Fibroblast of the conjunctiva (primary cell): ENCODE measurements around the gene PYGO2.
"Not testable (repeated sequence)": the region's sequence is repeated elsewhere in the genome, so short reads cannot be mapped to it uniquely, and the experiment has no call there.

Experiments used
- DNase-seq: peaks from one replicate; pipeline ENCODE4 v3.0.0-alpha.2; 2010; ENCODE audit warnings: low read depth

PYGO2 gene

DNA sequence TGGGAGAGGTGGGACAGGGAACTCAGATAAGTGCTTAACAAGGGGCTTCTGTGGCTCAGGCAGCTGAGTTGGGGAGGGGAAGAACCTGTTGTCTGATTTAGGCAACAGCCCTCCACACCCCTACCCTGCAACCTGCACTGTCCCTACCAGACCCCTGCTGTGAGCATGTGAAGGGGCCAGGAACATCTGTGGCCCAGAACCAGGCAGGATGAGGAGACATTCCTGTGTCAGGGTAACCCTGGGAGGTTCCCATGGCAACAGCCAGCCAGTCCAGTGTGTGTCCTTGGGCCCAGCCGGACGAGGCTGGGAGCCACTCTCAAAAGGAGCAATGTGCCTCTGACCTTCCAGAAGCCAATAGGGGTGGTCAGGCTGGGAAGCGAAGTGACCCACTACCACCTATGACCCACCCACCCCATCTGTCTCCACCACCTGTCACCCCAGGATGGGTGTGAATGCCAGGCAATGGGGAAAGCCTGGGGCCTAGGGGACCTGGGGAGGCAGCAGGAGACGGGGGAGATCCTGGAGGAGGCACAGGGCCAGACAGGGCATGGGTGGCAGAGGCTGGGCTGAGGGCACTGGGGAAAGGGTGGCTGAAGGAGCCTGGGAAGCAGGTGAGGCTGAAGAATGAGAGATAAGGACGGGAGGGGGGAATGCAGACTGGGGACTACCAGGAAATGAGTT, 20.1 kb downstream of the PYGO2 start:
- DNase-seq, result no peak

DNA sequence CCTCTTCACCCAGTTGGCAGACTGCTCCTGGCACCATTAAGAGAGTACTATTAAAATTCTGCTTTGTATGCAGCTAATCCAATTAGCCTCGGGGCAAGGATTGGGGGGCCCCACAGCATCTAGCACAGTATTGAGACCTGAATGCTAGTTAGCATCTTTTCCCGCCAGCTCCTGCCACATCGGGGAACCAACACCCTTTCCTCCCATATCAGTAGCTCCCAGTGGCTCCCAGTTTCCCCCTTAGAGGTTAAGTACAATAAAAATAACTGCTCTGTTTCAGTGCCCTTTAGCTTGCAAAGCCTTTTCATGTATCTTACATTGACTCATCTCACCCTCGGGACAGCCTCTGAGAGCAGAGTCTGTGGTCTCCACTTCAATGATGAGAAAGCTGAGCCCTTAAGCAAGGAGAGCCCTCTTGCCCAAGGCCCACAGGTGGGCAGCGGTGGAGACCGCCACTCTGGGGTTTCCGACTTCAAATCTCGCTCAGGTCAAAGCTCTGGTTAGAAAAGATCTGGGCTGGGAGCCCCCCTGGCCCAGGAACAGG, 20.9 kb downstream of the PYGO2 start:
- no peak for DNase-seq

DNA sequence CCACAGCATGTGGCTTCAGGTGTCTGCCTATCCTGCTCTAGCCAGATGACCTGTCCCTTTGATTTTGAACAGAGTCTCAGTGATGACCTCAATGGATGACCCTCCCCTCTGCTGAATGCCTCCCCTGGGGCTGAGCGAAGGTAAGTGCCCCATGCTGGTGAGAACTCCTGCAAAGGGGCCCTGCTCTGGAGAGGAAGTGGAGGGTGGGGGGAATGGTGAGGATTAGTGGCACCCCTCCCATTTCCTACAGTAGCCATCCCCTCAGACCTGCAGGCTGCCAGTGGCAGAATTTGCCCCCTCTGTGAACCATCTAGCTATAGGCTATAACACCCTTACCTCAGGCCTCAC, 21.4 kb downstream of the PYGO2 start:
- no peak for DNase-seq

DNA sequence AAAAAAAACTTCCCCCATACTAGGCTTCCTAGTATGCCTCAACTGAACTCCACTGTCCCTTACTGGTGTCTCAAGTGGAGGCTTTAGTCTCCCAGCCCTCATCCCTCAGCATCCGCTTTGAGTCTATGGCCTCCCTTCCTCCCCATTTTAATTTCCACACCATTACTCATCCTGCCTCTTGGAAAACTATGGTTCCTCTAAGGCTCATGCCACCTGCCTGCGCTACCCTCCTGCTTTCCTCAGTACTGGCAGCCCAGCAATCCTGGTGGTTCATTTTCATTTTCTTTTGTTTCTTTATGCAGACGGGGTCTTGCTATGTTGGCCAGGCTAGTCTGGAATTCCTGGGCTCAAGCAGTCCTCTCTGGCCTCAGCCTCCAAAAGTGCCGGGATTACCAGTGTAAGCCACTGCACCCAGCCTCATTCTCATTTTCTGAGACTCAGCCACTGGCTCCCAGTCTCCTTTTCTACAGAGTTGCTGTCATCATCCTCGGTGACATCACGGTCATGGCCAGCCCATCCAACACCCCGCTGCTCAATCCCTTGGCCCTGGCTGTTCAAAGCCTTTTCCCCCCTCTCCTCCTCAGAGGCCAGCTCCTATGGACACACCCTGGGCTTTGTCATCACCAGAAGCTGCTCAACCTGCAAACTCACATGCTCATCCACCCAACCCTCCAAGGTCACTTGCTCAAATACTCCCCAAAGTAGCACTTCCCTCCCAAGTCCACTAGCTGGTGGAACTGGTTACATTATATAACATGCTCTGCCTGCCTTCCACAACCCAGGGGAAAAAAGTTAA, 22.8 kb downstream of the PYGO2 start:
- DNase-seq, result no peak

DNA sequence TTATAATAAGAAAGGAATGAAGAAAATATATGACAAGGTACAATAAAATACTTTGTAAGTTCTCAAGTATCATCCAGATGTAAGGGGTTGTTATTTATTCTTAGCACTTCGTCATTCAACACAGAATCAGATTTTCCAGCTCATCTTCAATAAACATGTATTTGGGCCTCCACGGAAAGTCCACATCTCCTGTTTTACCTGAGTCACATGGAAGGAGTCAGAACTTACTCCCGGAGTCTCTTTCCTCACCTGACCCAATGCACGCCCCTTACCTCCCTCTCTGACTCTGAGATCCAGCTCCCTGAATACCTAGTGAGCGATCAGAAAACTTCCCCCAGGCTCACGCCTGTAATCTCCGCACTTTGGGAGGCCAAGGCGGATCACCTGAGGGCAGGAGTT, 23.6 kb downstream of the PYGO2 start:
- DNase-seq, result no peak

DNA sequence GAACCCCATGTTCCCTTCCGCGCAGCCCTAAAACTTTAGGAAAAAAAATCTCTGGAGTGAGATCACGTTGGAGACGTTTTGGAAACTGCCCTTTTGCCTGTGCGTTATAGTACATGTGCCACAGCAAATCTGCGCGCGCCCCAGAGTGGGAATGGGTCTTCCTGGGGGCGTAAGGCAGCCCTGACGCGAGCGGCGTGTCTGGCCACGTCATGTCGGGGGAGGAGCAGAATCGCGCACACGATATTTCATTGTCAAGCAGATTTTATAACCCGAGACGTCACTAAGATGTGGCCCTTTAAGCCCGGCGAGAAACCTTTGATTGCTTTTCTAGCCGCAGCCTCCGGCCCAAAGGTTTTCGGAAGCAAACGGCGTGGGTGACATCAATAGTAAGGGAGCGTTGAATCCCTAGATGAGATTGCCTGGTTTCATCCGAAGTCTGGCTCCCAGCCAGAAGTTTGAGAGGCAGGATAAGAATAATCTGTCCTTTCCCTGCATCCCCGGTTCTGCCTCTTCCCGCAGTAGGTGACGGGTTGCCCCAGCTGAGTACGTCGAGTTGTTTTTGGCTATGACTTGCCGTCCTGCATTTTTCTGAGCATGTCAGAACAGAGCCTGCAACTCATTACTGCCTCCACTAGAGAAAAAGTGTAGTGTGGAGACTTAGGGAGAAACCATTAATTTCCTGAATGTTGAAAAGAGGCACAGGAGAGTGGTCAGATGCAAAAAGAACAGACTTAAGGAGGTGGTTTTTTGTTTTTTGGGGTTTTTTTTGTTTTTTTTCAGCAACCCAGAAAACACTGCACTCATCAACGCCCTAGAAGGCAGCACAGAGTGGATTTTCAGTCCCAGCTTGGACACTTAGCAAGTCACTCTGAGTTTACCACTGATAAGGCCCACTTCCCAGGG, 24.2 kb downstream of the PYGO2 start:
- peak; percentile 91 for DNase-seq

DNA sequence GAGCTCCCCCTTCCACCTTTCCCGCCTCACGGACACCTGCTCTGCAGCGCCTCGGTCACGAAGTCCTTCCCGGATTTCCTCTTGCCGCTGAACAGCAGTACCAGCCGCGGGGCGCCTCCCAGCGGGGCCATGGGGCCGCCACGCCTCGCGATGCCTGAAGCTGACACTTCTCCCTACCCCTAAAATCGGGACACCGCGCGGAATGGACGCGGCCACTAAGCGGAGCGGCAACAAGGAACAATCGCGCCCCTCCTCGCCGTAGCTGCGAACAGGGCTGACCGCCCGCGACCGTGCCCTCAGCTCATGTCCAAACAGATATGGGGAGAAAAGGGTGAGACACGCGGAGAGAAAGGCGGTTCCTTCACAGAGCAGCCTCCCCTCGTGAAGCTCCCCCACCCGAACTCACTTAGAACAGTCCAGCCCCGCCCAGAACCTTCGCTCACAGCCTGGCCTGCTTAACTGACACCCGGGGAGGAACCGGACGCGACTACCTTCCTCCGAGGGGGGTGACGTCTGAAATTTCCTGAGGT, 25.0 kb downstream of the PYGO2 start, which contains the start of gene PMVK:
TSS of gene PMVK (minus strand) at position 165 of the 530 bp plus-strand sequence. CDS start at position 131, 34 bp downstream.
- DNase-seq, result peak; percentile 90

DNA sequence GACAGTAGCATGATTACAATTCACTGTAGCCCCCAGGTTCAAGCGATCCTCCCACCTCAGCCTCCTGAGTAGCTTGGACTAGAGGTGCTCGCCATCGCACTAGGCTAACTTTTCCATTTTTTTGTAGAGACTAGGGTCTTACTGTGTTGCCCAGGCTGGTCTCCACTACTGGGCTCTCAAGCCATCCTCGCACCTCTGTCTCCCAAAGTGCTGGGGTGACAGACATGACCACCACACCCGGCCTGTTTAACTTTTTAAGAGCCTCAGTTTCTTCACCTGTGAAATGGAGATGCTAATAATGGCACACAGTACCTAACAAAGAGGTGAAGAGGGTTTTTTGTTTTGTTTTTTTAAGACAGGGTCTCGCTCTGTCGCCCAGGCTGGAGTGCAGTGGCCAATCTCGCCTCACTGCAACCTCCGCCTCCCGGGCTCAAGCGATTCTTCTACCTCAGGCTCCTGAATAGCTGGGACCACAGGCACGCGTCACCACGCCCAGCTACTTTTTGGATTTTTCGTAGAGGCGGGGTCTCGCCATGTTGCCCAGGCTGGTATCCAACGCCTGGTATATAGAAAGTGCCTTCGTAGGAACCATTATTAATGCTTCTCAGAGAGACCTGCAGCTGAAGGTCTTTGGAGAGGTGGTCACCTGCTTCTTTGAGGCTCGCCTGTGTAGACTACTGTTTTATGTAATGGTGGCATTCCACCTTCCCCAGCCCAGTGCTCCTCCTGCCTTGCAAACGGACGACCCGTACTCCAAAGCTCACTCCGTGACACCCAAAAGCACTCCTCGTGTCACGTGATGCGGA, 25.6 kb downstream of the PYGO2 start:
- DNase-seq, result no peak

DNA sequence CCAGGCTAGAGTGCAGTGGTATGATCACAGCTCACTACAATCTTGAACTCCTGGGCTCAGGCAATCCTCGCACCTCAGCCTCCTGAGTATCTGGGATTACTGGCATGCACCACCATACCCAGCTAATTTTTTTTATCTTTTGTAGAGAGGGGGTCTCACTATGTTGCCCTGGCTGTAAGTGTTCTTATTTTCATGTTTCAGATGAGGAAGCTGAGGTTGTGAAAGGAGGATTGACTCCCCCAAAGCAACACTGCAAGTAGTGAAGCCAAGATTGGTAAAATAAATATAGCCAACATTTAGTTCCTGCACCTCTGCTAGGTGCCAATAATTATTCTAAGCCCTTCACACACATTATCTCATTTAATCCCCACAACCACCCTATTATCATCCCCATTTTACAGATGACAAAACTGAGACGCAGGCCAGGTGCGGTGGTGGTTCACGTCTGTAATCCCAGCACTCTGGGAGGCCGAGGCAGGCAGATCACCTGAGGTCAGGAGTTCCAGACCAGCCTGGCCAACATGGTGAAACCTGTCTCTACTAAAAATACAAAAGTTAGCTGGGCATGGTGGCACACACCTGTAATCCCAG, 27.1 kb downstream of the PYGO2 start:
- no peak for DNase-seq

DNA sequence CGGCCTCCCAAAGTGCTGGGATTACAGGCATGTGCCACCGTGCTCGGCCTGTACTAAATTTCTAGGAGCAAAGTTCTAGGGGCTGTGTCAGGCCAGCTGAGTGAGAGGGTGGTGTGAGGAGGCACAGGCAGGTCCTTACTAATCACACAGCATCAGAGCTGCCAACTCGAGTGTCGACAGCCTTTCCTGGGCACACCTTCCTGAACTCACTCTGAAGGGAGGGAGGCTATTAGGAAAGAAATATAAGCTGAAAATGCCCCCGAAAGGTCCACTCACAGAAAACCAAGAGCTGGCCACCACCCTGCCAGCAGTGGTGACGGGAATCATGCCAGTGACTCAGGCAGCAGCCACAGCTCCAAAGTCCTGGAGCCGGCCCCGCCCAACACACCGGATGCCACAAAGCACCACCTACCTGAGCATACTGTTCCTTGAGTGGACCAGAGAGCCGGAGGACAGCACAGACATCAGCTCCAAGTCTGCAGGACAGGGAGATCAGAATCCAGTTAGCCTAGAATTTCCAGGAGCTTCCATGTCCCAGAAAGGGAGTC, 29.6 kb downstream of the PYGO2 start:
- no peak for DNase-seq

DNA sequence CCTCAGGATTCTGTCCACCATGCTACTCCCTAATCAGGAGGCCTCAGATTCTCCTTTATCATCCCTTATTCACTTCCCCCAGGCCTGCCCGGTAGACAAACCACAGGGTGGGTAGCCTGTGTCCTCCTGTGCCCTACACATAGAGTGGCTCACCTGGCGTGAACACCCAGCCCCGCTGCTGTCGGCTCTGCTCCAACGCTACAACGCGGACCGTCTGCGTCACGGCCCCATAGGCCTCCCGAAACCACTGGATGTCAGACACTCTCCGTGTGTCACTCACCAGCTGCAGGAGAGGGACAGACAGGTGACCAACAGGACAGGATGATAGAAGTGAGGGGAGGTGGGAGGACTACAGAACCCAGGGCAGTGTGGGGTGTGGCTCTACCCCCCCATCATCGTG, 35.4 kb downstream of the PYGO2 start:
- no peak for DNase-seq

DNA sequence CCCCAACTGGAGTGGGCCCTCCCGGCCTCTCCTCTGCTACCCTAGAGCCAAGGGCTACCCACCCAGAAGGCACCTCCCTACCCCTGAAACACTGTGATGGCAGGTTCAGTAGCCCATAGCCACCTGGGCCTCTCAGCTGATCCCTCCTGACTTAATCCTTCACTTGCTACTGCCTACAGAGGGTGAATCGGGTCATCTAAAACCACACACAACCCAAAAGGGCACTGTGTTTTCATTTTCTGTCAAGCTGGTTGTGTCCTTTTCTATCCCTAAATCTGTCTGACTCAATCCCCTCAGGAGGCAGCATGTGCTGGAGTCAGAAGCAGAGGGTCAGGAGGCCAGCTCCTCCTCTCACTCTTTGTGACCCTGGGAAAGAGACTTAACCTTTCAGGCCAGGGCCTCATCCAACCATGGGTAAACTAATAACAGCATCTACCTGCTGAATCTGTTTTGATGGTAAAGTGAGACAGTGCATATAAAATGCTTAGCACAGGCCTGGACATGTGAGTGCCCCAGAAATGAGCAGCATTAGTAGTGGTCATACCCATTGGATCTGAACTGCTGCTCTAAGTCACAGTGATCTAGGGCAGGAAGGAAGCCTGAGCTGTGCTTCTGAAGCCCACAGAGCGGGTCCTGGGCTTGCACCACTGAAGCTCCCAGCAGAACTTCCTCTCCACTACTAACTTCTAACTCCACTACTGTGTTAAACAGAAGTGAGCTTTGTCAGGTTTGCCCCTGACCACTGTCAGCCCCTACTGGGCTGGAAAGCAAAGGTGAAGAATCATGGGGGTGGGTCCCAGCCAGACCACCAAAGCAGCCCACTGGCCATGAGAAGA, 36.0 kb downstream of the PYGO2 start:
- no peak for DNase-seq

DNA sequence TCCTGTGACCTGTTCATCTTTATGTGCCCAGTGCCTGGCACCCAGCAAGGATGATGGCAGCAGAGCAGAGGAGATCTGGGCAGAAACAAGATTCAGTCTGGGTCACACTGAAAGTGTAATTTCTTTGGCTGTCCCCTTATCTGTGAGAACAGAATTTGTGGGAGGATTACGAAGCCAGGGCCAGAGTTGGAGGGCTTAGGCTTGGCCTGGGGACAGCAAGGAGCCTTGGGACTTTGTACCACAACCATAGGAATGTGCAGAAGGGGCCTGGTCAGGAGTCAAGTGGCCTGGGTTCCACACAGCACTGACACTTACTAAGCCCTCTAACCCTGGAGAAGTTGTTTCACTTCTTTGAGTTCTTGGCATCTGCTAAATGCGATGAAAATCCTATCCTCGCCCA, 37.9 kb downstream of the PYGO2 start:
- DNase-seq, result no peak

DNA sequence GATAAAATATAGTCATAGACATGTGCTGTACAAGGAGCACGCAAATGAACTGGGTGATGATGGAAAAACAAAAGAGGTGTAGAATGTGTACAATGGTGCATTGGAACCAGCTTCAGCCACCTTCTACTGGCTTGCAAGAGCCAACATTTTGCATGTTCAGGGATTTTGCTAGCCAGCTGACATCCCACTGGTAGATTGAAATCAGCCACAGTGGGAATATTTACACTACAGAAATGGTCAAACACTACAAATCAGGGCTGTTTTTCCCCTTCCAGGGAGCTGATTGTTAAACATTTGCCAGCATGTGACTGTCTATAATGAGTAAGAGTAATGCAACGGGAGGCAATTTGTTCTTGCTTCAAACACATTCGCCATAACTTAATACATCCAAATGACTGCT, 48.3 kb downstream of the PYGO2 start:
- no peak for DNase-seq

DNA sequence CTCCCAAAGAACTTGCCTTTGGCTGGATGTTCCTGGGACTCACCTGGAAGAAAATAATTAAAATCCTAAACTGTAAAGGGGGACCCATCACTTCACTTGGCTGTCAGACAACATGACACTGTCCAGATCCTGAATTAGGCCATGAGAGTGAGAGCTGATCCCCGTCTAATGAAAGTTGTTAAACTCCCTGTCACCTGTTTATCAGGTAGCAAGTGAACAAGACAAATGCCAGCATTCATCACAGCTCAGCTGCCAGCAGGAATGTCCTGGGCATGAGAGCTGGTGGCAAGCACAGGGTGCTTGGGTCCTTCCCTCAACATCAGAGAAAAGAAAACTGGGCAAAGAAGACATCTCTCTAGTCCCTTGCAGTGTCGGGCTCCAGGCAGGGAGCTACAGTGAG, 48.8 kb downstream of the PYGO2 start:
- no peak for DNase-seq

DNA sequence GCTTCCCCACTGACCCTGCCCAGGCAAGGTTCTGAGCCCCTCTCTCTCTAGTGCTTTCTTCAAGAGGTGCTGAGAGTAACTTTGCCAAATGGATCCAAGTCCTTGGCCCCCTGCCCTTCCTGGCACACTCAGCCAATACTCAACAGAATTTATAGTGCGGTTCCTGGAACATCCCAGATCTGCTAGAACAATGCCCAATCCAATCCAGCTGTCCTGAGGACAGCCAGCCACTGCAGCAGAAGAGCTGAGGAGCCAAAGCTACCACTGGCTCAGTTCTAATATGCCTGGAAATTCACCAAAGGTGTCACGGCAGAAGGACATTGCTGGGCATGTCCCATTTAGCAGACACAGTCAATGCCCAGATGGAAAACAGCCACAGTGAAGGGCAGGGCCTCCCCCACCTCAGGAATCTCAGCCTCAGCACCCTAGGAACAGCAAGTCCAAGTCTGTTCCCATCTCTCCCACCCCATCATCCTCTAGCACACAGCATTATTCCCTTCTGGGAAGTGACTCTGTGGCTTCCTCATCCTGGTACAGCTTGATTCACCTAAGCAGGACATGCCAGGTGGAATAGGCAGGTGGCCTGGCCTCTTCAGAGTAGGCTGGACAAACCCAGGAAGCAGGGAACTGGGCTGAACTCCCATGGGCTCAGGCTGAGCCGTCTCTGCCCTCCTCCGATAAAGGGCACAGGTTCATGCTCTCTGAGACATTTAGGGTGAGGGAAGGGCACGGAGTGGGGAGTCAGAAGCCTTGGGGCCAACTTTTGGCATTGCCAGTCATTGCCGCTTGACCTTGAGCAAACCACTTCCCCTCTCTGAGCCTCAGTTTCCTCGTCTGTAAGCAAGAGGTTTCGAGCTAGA, 49.7 kb downstream of the PYGO2 start:
- DNase-seq, result no peak

DNA sequence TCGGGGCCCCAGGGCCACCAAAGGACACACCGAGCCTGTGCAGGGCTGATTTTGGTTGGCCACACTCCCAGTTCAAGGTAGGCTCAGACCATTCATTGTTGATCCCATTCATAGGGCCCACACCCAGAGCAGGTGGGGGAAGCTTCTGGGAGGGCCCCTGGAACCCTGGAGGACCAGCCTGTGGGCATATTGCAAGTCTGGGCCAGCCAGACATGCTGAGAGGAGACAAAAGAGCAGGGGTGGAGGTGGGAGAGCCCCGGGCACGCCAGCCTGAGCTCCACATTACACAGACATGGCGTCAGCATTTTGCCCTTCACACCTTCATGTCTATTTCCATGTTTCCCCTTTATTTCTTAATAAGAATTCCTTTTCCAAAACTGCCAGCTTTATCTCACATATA, 50.7 kb downstream of the PYGO2 start:
- no peak for DNase-seq

DNA sequence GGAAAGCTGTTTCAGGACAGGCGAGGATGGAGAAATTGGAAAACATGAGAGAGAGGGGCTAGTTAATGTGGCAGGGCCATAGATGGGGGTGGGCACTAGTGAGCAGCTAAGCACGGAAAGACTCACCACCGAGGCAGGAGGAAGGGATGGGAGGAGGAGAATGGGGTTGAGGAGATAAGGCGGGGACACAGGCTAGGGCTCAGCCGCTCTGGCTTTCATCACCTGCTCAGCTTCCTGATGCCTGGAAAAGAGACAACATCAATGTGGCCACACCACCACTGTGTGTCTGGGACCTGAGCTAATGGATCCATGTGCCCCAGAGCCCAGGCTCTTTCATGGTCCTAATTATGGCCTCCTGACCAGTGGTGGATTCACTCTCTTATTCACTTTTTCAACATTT, 52.6 kb downstream of the PYGO2 start:
- DNase-seq, result no peak

DNA sequence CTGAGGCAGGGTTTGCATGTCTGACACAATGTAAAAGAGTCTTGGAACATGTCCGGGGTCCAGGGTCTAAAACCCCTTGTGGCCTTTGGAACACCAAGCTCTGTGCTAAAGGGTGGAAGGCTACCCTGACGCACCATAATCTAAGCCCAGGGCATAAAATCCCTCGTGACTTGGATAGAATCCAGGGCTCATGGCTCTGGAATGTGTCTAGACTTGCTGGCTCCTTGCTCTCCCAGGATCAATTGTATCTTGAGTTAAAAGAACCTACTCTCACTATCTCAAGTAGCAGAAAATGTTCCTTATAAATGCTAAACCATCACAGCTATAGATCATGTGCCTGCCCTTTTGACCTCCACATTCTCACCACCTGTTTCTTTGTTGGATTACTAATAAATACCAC, 53.5 kb downstream of the PYGO2 start:
- not testable (repeated sequence) for DNase-seq
